B cell (primary cell): ENCODE measurements around the gene WSB2.

ENCODE experiments used
- CTCF ChIP-seq: fragments of 200-600 bp; IDR thresholded peaks from one replicate; pipeline ENCODE4 v1.8.0; 2022; ENCODE audit warnings: antibody characterized with exemption, mild to moderate bottlenecking
- EZH2 ChIP-seq: IDR thresholded peaks from 2 replicates; pipeline ENCODE4 v1.6.1; 2012; ENCODE audit warnings: borderline replicate concordance, low read depth, mild to moderate bottlenecking, moderate library complexity, low read length; ENCODE audit not compliant: insufficient read depth, poor library complexity, severe bottlenecking

DNA sequence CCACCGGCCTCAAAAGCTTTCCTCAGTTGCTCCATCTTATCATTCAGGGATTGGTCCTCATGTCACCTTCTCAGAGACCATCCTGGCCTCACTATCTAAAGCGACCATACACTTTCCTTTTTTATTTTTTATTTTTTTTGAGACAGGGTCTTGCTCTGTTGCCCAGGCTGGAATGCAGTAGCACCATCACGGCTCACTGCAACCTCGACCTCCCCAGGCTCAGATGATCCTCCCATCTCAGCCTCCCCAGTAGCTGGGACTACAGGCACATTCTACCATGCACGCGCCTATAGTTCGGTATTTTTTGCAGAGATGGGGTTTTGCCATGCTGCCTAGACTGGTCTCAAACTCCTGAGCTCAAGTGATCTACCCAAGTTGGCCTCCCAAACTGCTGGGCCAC is 2.8 kb downstream of the WSB2 start:
- TF ChIP-seq CTCF (no peak), EZH2 (no peak)
